Mesendoderm (in vitro differentiated cells): ENCODE results near the gene CHEK2.
"Not testable (repeated sequence)": the region's sequence is repeated elsewhere in the genome, so short reads cannot be mapped to it uniquely, and the experiment has no call there.

Experiments used
- DNase-seq: peaks from one replicate; pipeline ENCODE4 v3.0.0; 2013
- H2AK5ac ChIP-seq: 2 replicates; pipeline ENCODE4 v1.6.1; 2013; ENCODE audit warnings: low read length, inconsistent platforms
- H2BK120ac ChIP-seq: 2 replicates; pipeline ENCODE4 v1.6.1; 2013; ENCODE audit warnings: low read depth, mild to moderate bottlenecking, low read length, moderate library complexity, mixed read lengths
- H2BK15ac ChIP-seq: replicated peaks from 2 replicates; pipeline ENCODE4 v1.6.1; 2013; ENCODE audit warnings: low read depth, mild to moderate bottlenecking, moderate library complexity
- H2BK5ac ChIP-seq: 2 replicates; pipeline ENCODE4 v1.6.1; 2013; ENCODE audit warnings: low read length, inconsistent platforms
- H3K18ac ChIP-seq: 2 replicates; pipeline ENCODE4 v1.6.1; 2013; ENCODE audit warnings: mild to moderate bottlenecking, low read length, mixed read lengths
- H3K23ac ChIP-seq: one replicate; pipeline ENCODE4 v1.6.1; 2013; ENCODE audit warnings: low read length
- H3K27ac ChIP-seq: 2 replicates; pipeline ENCODE4 v1.5.1; 2013; ENCODE audit warnings: low read depth, mild to moderate bottlenecking, inconsistent platforms, low read length, moderate library complexity
- H3K27me3 ChIP-seq: 2 replicates; pipeline ENCODE4 v1.6.1; 2013; ENCODE audit warnings: low read length, control low read depth, mild to moderate bottlenecking, inconsistent platforms; ENCODE audit not compliant: insufficient read depth, poor library complexity
- H3K36me3 ChIP-seq: 2 replicates; pipeline ENCODE4 v1.6.1; 2013; ENCODE audit warnings: low read length, inconsistent platforms; ENCODE audit not compliant: control insufficient read depth, insufficient read depth
- H3K4ac ChIP-seq: one replicate; pipeline ENCODE4 v1.6.1; 2013; ENCODE audit warnings: low read depth, mild to moderate bottlenecking, low read length, moderate library complexity
- H3K4me1 ChIP-seq: 2 replicates; pipeline ENCODE4 v1.6.1; 2013; ENCODE audit warnings: low read depth, low read length, inconsistent platforms; ENCODE audit not compliant: control insufficient read depth
- H3K4me2 ChIP-seq: 2 replicates; pipeline ENCODE4 v1.6.1; 2013; ENCODE audit warnings: low read length
- H3K4me3 ChIP-seq: 2 replicates; pipeline ENCODE4 v1.5.1; 2013; ENCODE audit warnings: mild to moderate bottlenecking, low read length
- H3K56ac ChIP-seq: one replicate; pipeline ENCODE4 v1.6.1; 2013; ENCODE audit warnings: low read length
- H3K79me1 ChIP-seq: 2 replicates; pipeline ENCODE4 v1.6.1; 2013; ENCODE audit warnings: low read length, inconsistent platforms
- H3K79me2 ChIP-seq: 2 replicates; pipeline ENCODE4 v1.6.1; 2013; ENCODE audit warnings: mild to moderate bottlenecking, low read length; ENCODE audit not compliant: control insufficient read depth, insufficient read depth
- H3K9ac ChIP-seq: 2 replicates; pipeline ENCODE4 v1.6.1; 2013; ENCODE audit warnings: low read length, inconsistent platforms
- H4K5ac ChIP-seq: one replicate; pipeline ENCODE4 v1.6.1; 2013; ENCODE audit warnings: low read length
- H4K8ac ChIP-seq: one replicate; pipeline ENCODE4 v1.6.1; 2013; ENCODE audit warnings: low read depth, mild to moderate bottlenecking, control low read depth, low read length, moderate library complexity
- WGBS: extraction: QIAGEN DNeasy Blood & Tissue Kit; methylation state at CpG from one replicate; pipeline ENCODE4 v1.1.7; 2013; ENCODE audit warnings: low lambda C conversion rate, missing lambda C conversion rate; ENCODE audit not compliant: insufficient coverage; ENCODE audit errors: extremely low coverage; 5-methylcytosine and 5-hydroxymethylcytosine counted together

CHEK2 gene

GRCh38 chr22:28741200-28741784 is 328 bp downstream of the CHEK2 start:
- Histone ChIP-seq H3K4ac (no peak overlapping the region), H3K56ac (peak overlapping the region; percentile 92), H3K79me2 (peaks cover 23% of the 10 kb centered on the region), H3K4me3 (peak overlapping the region; percentile 67), H4K8ac (no peak overlapping the region), H3K79me1 (peaks cover 14% of the 10 kb centered on the region), H3K18ac (peak overlapping the region; percentile 32), H3K9ac (peak overlapping the region; percentile 78), H2BK15ac (no peak overlapping the region), H3K27ac (no peak overlapping the region), H2BK5ac (peak overlapping the region; percentile 16), H3K4me2 (peak overlapping the region; percentile 53), H2BK120ac (no peak overlapping the region), H3K27me3 (no peaks in the 10 kb centered on the region), H2AK5ac (peak overlapping the region; percentile 90), H3K36me3 (peaks cover 4% of the 10 kb centered on the region), H3K4me1 (peaks cover 9% of the 10 kb centered on the region), H4K5ac (peak overlapping the region; percentile 35), H3K23ac (no peak overlapping the region)
- WGBS, result no CpG with 5 or more reads among the region's 18 CpGs
- no peak for DNase-seq

DNA sequence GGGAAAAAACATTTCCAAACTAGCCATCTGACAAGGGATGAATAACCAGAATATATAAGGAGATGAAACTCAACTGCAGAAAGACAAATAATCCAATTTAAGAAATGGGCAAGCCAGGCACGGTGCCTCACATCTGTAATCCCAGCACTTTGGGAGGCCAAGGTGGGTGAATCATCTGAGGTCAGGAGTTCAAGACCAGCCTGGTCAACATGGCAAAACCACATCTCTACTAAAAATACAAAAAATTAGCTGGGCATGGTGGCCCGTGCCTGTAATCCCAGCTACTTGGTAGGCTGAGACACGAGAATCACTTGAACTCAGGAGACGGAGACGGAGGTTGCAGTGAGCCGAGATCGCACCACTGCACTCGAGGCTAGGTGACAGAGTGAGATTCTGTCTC is 2.7 kb downstream of the CHEK2 start:
- H3K27me3 ChIP-seq, H4K8ac ChIP-seq, H3K56ac ChIP-seq, H3K9ac ChIP-seq, H3K4me2 ChIP-seq, H2BK5ac ChIP-seq, H3K4me3 ChIP-seq, H4K5ac ChIP-seq, H3K36me3 ChIP-seq, H3K18ac ChIP-seq, H3K23ac ChIP-seq, H2AK5ac ChIP-seq, H3K27ac ChIP-seq, H3K4ac ChIP-seq, H2BK15ac ChIP-seq, DNase-seq, H2BK120ac ChIP-seq: not testable (repeated sequence)
- WGBS, result no CpG with 5 or more reads among the region's 8 CpGs
- H3K4me1 ChIP-seq, result peaks cover 11% of the 10 kb centered on the region
- peaks cover 16% of the 10 kb centered on the region for H3K79me1 ChIP-seq
- peaks cover 23% of the 10 kb centered on the region for H3K79me2 ChIP-seq

GRCh38 chr22:28737701-28738100 is 3.9 kb downstream of the CHEK2 start:
- H4K5ac ChIP-seq, result no peak overlapping the region
- no peak overlapping the region for H3K9ac ChIP-seq
- H3K27me3 ChIP-seq, result no peaks in the 10 kb centered on the region
- no CpG with 5 or more reads among the region's 3 CpGs for WGBS
- H3K4me2 ChIP-seq, result no peak overlapping the region
- H3K79me1 ChIP-seq, result peaks cover 7% of the 10 kb centered on the region
- H3K56ac ChIP-seq, result peak overlapping the region; percentile 64
- H3K4me3 ChIP-seq, result no peak overlapping the region
- no peaks in the 10 kb centered on the region for H3K36me3 ChIP-seq
- no peak overlapping the region for H4K8ac ChIP-seq
- peaks cover 9% of the 10 kb centered on the region for H3K4me1 ChIP-seq
- no peak overlapping the region for H2AK5ac ChIP-seq
- no peak overlapping the region for H2BK120ac ChIP-seq
- no peak overlapping the region for H3K27ac ChIP-seq
- H3K79me2 ChIP-seq, result peaks cover 19% of the 10 kb centered on the region
- H2BK15ac ChIP-seq, result no peak overlapping the region
- DNase-seq, result no peak
- H3K18ac ChIP-seq, result peak overlapping the region; percentile 34
- no peak overlapping the region for H3K23ac ChIP-seq
- H2BK5ac ChIP-seq, result no peak overlapping the region
- H3K4ac ChIP-seq, result no peak overlapping the region

- Histone ChIP-seq H3K18ac (no peak overlapping the region), H3K23ac (no peak overlapping the region), H3K36me3 (no peaks in the 10 kb centered on the region), H3K79me2 (peaks cover 19% of the 10 kb centered on the region), H3K4me2 (no peak overlapping the region), H3K27ac (peak overlapping the region; percentile 39), H3K4me3 (no peak overlapping the region), H2BK15ac (no peak overlapping the region), H2BK5ac (peak overlapping the region; percentile 49), H2BK120ac (no peak overlapping the region), H3K56ac (peak overlapping the region; percentile 6), H3K9ac (no peak overlapping the region), H3K4me1 (peaks cover 9% of the 10 kb centered on the region), H3K79me1 (peaks cover 7% of the 10 kb centered on the region), H4K5ac (no peak overlapping the region), H3K27me3 (no peaks in the 10 kb centered on the region), H2AK5ac (no peak overlapping the region), H4K8ac (no peak overlapping the region), H3K4ac (no peak overlapping the region)
- no CpG with 5 or more reads among the region's 7 CpGs for WGBS
- peak; percentile 96 for DNase-seq
These were observed 5.1 kb downstream of the CHEK2 start for GRCh38 chr22:28736301-28737155.

GRCh38 chr22:28734393-28734792 is 7.2 kb downstream of the CHEK2 start:
- peaks cover 4% of the 10 kb centered on the region for H3K79me1 ChIP-seq
- H4K8ac ChIP-seq, result no peak overlapping the region
- WGBS, result no CpG with 5 or more reads among the region's 6 CpGs

More at GRCh38 chr22:28734393-28734792, 7.2 kb downstream of the CHEK2 start:
- H2BK5ac ChIP-seq, result peak overlapping the region; percentile 29
- H2BK15ac ChIP-seq, result no peak overlapping the region
- H3K27me3 ChIP-seq, result no peaks in the 10 kb centered on the region
- no peak overlapping the region for H3K18ac ChIP-seq
- H3K79me2 ChIP-seq, result peaks cover 9% of the 10 kb centered on the region
- H4K5ac ChIP-seq, result no peak overlapping the region
- H3K36me3 ChIP-seq, result no peaks in the 10 kb centered on the region
- H3K4me2 ChIP-seq, result no peak overlapping the region
- H3K4me3 ChIP-seq, result no peak overlapping the region
- no peak overlapping the region for H3K23ac ChIP-seq
- no peak for DNase-seq
- peak overlapping the region; percentile 89 for H2AK5ac ChIP-seq
- no peak overlapping the region for H3K27ac ChIP-seq
- H3K56ac ChIP-seq, result peak overlapping the region; percentile 71
- H3K4me1 ChIP-seq, result peaks cover 9% of the 10 kb centered on the region
- H3K9ac ChIP-seq, result no peak overlapping the region
- H3K4ac ChIP-seq, result peak overlapping the region; percentile 11
- no peak overlapping the region for H2BK120ac ChIP-seq
